A549 (cell line): ENCODE data around the gene NAT10. TPM values are rescaled to one million over a fixed set of nuclear protein-coding genes. Genes with fewer than 3 reads are reported as not detected.

ENCODE experiments used
- ATAC-seq, 2 experiments: fragments of 200-7000 bp in 1 of 2; fragments of >200 bp in 1 of 2; cut with Nextera tagmentation in 1 of 2; cut with Tn5 transposase in 1 of 2; 3 replicates each; pipeline versions ENCODE4 v1.8.0 to v1.9.1; 2018 to 2020; ENCODE audit warnings: mild to moderate bottlenecking in 1 of 2, moderate library complexity in 1 of 2
- CTCF ChIA-PET: fragments of 300-600 bp; sonication (Branson Sonifier 250); formaldehyde crosslinking; extraction: SDS; loops from one replicate; lab custom pipeline; 2021; ENCODE audit warnings: antibody characterized with exemption, inconsistent platforms; lab: Yijun Ruan, JAX
- POLR2A ChIA-PET: fragments of 350-600 bp; formaldehyde crosslinking; extraction: SDS; loops from one replicate; lab custom pipeline; 2021; ENCODE audit warnings: antibody characterized with exemption, inconsistent platforms; lab: Yijun Ruan, JAX
- DNase-seq, 2 experiments: peaks; one replicate each; pipeline versions ENCODE4 v3.0.0 to v3.0.0-alpha.2; 2011 to 2016; ENCODE audit warnings: low read depth in 1 of 2, low spot score in 1 of 2
- FAIRE-seq: peaks from 2 replicates; lab custom pipeline; 2011; peaks lifted over from hg19 to GRCh38; lab: Jason Lieb, UNC
- H3K27ac ChIP-seq, 2 experiments: fragments of >200 bp; sonication (Bioruptor Twin); formaldehyde crosslinking; 3 replicates each; pipeline ENCODE4 v1.5.1; 2016 to 2017
- H3K4me1 ChIP-seq: fragments of >200 bp; sonication (Bioruptor Twin); formaldehyde crosslinking; 3 replicates; pipeline ENCODE4 v1.6.1; 2016
- H3K4me2 ChIP-seq: fragments of >200 bp; sonication (Bioruptor Twin); formaldehyde crosslinking; 3 replicates; pipeline ENCODE4 v1.6.1; 2016
- H3K4me3 ChIP-seq: fragments of >200 bp; sonication (Bioruptor Twin); formaldehyde crosslinking; 3 replicates; pipeline ENCODE4 v1.5.1; 2016
- H3K9me3 ChIP-seq: fragments of >200 bp; sonication (Bioruptor Twin); formaldehyde crosslinking; 3 replicates; pipeline ENCODE4 v1.6.1; 2016
- EHMT2 ChIP-seq: fragments of 200-600 bp; sonication (generic); IDR thresholded peaks from 2 replicates; pipeline ENCODE4 v1.6.1; 2016; ENCODE audit warnings: antibody characterized with exemption, low read depth, mild to moderate bottlenecking, moderate library complexity
- FOSL2 ChIP-seq, 2 experiments: fragments of 450-650 bp in 1 of 2; fragments of >200 bp in 1 of 2; sonication (Bioruptor Twin) in 1 of 2; formaldehyde crosslinking; IDR thresholded peaks; 2 replicates each; pipeline versions ENCODE4 v1.5.0 to v1.6.1; 2016 to 2020; ENCODE audit warnings: mild to moderate bottlenecking in 1 of 2, moderate library complexity in 1 of 2
- FOXS1 ChIP-seq: fragments of 250-450 bp; sonication (Bioruptor Pico); IDR thresholded peaks from 2 replicates; pipeline ENCODE4 v1.5.0; 2020; ENCODE audit warnings: mild to moderate bottlenecking, moderate library complexity
- HDAC2 ChIP-seq: fragments of 200-600 bp; sonication (generic); IDR thresholded peaks from 2 replicates; pipeline ENCODE4 v1.6.1; 2016
- HEYL ChIP-seq: fragments of 250-450 bp; sonication (Bioruptor Pico); IDR thresholded peaks from 2 replicates; pipeline ENCODE4 v1.8.0; 2021; ENCODE audit warnings: mild to moderate bottlenecking, moderate library complexity
- HOXA7 ChIP-seq: fragments of 250-450 bp; sonication (Bioruptor Pico); IDR thresholded peaks from 2 replicates; pipeline ENCODE4 v1.5.0; 2020; ENCODE audit warnings: mild to moderate bottlenecking, moderate library complexity
- HOXB13 ChIP-seq: fragments of 250-450 bp; sonication (Bioruptor Pico); IDR thresholded peaks from 2 replicates; pipeline ENCODE4 v1.5.0; 2020; ENCODE audit warnings: low read depth, mild to moderate bottlenecking, moderate library complexity
- MAZ ChIP-seq: fragments of 150-350 bp; IDR thresholded peaks from 2 replicates; pipeline ENCODE4 v1.6.1; 2014; ENCODE audit warnings: antibody characterized with exemption, low read depth, low read length, borderline replicate concordance
- NFE2L2 ChIP-seq: fragments of 150-350 bp; conservative IDR thresholded peaks from 2 replicates; pipeline ENCODE4 v1.6.1; 2014; ENCODE audit warnings: low read length
- NR3C1 ChIP-seq: fragments of >200 bp; sonication (Bioruptor Twin); formaldehyde crosslinking; IDR thresholded peaks from 3 replicates; pipeline ENCODE4 v1.6.1; 2017
- RARB ChIP-seq: fragments of 250-450 bp; sonication (Bioruptor Pico); IDR thresholded peaks from 2 replicates; pipeline ENCODE4 v1.8.0; 2021; ENCODE audit warnings: mild to moderate bottlenecking, moderate library complexity
- RNF2 ChIP-seq: fragments of 200-600 bp; sonication (generic); IDR thresholded peaks from 2 replicates; pipeline ENCODE4 v1.6.1; 2016; ENCODE audit warnings: low read depth, mild to moderate bottlenecking, antibody characterized with exemption, moderate library complexity, borderline replicate concordance
- SMC3 ChIP-seq: fragments of >200 bp; sonication (Bioruptor Twin); formaldehyde crosslinking; IDR thresholded peaks from 3 replicates; pipeline ENCODE4 v1.6.1; 2018; ENCODE audit warnings: inconsistent platforms
- SREBF2 ChIP-seq: fragments of 450-650 bp; IDR thresholded peaks from 2 replicates; pipeline ENCODE4 v1.6.1; 2014; ENCODE audit warnings: mild to moderate bottlenecking, moderate library complexity
- TFCP2L1 ChIP-seq: fragments of 250-450 bp; sonication (Bioruptor Pico); IDR thresholded peaks from 2 replicates; pipeline ENCODE4 v1.5.0; 2021; ENCODE audit warnings: mild to moderate bottlenecking
- ZFP36 ChIP-seq: fragments of 450-650 bp; IDR thresholded peaks from 2 replicates; pipeline ENCODE4 v1.6.1; 2014; ENCODE audit warnings: borderline replicate concordance; ENCODE audit not compliant: partially characterized antibody
- ZSCAN20 ChIP-seq: fragments of 250-450 bp; sonication (Bioruptor Pico); IDR thresholded peaks from 2 replicates; pipeline ENCODE4 v1.8.0; 2022; ENCODE audit warnings: mild to moderate bottlenecking, moderate library complexity
- WGBS: methylation state at CpG from one replicate; pipeline ENCODE4 v1.1.6; 2017; ENCODE audit errors: missing lambda C conversion rate; 5-methylcytosine and 5-hydroxymethylcytosine counted together
- polyA plus RNA-seq, 4 experiments: library from polyadenylated mRNA; depleted of rRNA in 3 of 4; stranded (reverse); fragments of >200 nt; fragmentation: RNase III in 1 of 4; extraction: RNeasy Plus Mini Kit Qiagen cat#74134 plus additional on column Dnase treatment in 1 of 4; gene quantifications; 2 replicates in 3 of 4; 3 replicates in 1 of 4; pipeline ENCODE4 v1.2.3, GENCODE V29; 2011 to 2017
- TF ChIP-seq, protein P1 (sequence below): IDR thresholded peaks from 2 replicates; pipeline ENCODE4 v1.6.1; 2012
- TF ChIP-seq, protein P2 (sequence below): IDR thresholded peaks from 2 replicates; pipeline ENCODE4 v1.6.1; 2012
- TF ChIP-seq, protein P3 (sequence below): fragments of 150-350 bp; IDR thresholded peaks from 2 replicates; pipeline ENCODE4 v1.6.1; 2014; ENCODE audit warnings: low read depth, mild to moderate bottlenecking, low read length
- TF ChIP-seq, protein P4 (sequence below): fragments of 200-600 bp; sonication (generic); IDR thresholded peaks from 2 replicates; pipeline ENCODE4 v1.6.1; 2016; ENCODE audit warnings: antibody characterized with exemption, mild to moderate bottlenecking, moderate library complexity

The NAT10 gene
- polyA plus RNA-seq, 2 of the 4 experiments (the other 2 are of a cell fraction) = 38.6 to 59.3 TPM

DNA sequence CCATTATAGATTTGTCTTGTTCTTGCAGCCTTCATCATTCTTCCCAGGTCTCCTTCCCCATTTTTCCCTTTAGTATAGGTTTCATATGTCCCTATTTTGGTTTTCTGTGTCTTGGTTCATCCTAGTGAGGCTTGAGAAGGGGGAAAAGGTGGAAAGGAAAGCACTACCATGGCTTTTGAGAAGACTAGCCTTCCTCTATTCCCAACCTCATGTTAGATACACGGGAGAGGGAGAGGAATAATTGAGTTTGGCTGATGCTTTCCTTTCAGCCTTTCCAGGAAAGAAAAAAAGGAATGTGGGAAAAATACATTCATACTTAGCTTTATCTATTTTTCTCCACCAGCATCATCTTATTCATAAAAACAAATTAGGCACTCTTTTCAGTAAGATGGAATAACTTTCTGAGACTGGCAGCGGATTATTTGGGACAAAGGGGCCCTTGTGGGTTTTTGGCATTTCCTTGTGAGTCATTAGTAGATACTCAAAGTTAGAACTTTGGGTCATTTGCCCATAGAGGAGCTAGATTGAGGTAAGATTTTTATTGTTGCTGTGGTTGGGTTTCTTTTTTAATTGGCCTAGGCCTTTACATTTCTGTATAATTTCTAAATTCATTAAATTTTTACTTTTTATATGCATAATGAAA is 30.1 kb upstream of the NAT10 start:
- WGBS = 60% methylated on average over 2 of the region's 2 CpGs
- POLR2A ChIA-PET = interaction anchor here (1.2 kb wide), 1 partner anchor 20 kb away, joined by 3 read pairs; no protein-coding TSS in a partner anchor
- ATAC-seq (no peak), DNase-seq (no peak), FAIRE-seq (no peak)
- Histone ChIP-seq H3K4me1 (peaks cover 5% of the 10 kb centered on the region; the same call in 2 of the 3 replicates), H3K4me3 (no peak overlapping the region), H3K4me2 (no peak overlapping the region), H3K27ac (no peak overlapping the region), H3K9me3 (no peaks in the 10 kb centered on the region)
- TF ChIP-seq HOXB13 (CRISPR knock-in tag) = no peak
- CTCF ChIA-PET = interaction anchor here (0.6 to 1.5 kb wide), 4 partner anchors 10 to 15 kb away, joined by 3 to 7 read pairs (median 5); no protein-coding TSS in a partner anchor

DNA sequence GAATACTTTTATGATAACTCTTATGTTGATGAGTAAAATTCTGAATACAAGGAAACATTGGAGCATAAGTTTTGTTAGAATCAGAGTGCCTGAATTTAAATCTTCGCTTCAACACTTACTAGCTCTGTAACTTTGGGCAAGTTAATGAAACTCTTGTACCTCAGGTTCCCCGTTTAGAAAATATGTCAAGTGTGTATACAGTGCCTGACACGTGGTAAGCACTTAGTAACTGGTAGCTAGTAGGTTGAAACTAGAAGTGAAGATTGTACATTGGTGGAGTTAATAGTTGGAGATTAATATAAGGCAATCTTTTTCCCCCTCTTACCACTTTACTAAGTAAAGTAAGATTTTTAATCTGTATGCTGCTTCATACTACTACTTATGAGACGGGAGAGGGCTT is 24.8 kb upstream of the NAT10 start:
- H3K4me1 ChIP-seq = no peaks in the 10 kb centered on the region; the same call in 2 of the 3 replicates
- no peak for DNase-seq
- FAIRE-seq = no peak
- POLR2A ChIA-PET = interaction anchor here (1.3 kb wide), 1 partner anchor 30 kb away, joined by 3 read pairs; no protein-coding TSS in a partner anchor
- no peak overlapping the region for H3K4me3 ChIP-seq
- no peak overlapping the region for H3K4me2 ChIP-seq
- ATAC-seq = no peak
- CTCF ChIA-PET = interaction anchor here (0.7 to 1.6 kb wide), 2 partner anchors 84 to 272 kb away, joined by 3 read pairs; no protein-coding TSS in a partner anchor
- TF ChIP-seq SREBF2 (no peak), FOXS1 (CRISPR knock-in tag) (no peak), FOSL2 (IDR thresholded peaks at IDR 0.05) (no peak), FOSL2 (CRISPR knock-in tag; IDR thresholded peaks at IDR 0.05) (no peak), HDAC2 (no peak)
- TF ChIP-seq, protein P1, sequence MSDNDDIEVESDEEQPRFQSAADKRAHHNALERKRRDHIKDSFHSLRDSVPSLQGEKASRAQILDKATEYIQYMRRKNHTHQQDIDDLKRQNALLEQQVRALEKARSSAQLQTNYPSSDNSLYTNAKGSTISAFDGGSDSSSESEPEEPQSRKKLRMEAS = no peak
- TF ChIP-seq, all 56 proteins: peak for 0
- no peaks in the 10 kb centered on the region for H3K9me3 ChIP-seq
- WGBS = 85% methylated on average over 4 of the region's 4 CpGs
- no peak overlapping the region for H3K27ac ChIP-seq

DNA sequence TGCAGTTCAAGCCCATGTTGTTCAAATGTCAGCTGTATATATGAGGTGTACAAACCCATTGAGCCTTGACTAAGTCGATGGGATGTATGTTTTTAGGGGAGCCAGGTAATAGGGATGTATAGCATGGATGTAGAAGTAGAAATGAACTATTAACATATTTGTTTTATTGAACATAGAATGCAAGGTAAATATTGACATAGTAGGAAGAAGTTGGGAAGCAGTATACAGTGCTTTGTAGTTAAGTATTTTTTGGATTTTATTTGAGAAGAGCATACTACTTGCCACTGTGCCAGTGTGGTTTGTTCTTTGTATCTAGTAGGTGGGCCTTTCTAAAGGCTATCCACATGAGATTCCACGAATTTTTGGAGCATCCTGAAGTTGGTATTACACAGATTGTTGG is 20.8 kb upstream of the NAT10 start:
- no peak for FAIRE-seq
- Histone ChIP-seq H3K4me1 (no peaks in the 10 kb centered on the region), H3K27ac (no peak overlapping the region), H3K9me3 (no peaks in the 10 kb centered on the region), H3K4me3 (no peak overlapping the region), H3K4me2 (no peak overlapping the region)
- ChIA-PET CTCF (interaction anchor here (0.5 to 2.2 kb wide), 4 partner anchors 8 to 88 kb away, joined by 3 to 8 read pairs (median 6); no protein-coding TSS in a partner anchor), POLR2A (no interaction called here)
- ATAC-seq = no peak
- 86% methylated on average over 2 of the region's 2 CpGs for WGBS
- TF ChIP-seq, protein P2, sequence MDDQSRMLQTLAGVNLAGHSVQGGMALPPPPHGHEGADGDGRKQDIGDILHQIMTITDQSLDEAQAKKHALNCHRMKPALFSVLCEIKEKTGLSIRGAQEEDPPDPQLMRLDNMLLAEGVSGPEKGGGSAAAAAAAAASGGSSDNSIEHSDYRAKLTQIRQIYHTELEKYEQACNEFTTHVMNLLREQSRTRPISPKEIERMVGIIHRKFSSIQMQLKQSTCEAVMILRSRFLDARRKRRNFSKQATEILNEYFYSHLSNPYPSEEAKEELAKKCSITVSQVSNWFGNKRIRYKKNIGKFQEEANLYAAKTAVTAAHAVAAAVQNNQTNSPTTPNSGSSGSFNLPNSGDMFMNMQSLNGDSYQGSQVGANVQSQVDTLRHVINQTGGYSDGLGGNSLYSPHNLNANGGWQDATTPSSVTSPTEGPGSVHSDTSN = no peak
- TF ChIP-seq HEYL (CRISPR knock-in tag) (no peak), EHMT2 (no peak), RNF2 (no peak), ZSCAN20 (CRISPR knock-in tag) (no peak), HOXA7 (CRISPR knock-in tag) (no peak), FOSL2 (IDR thresholded peaks at IDR 0.05) (no peak), FOSL2 (CRISPR knock-in tag; IDR thresholded peaks at IDR 0.05) (no peak), MAZ (no peak), TFCP2L1 (CRISPR knock-in tag) (no peak), NFE2L2 (no peak), SMC3 (no peak), RARB (CRISPR knock-in tag) (no peak), ZFP36 (no peak), NR3C1 (no peak)
- TF ChIP-seq, protein P3, sequence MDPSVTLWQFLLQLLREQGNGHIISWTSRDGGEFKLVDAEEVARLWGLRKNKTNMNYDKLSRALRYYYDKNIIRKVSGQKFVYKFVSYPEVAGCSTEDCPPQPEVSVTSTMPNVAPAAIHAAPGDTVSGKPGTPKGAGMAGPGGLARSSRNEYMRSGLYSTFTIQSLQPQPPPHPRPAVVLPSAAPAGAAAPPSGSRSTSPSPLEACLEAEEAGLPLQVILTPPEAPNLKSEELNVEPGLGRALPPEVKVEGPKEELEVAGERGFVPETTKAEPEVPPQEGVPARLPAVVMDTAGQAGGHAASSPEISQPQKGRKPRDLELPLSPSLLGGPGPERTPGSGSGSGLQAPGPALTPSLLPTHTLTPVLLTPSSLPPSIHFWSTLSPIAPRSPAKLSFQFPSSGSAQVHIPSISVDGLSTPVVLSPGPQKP = no peak
- TF ChIP-seq, protein P4, sequence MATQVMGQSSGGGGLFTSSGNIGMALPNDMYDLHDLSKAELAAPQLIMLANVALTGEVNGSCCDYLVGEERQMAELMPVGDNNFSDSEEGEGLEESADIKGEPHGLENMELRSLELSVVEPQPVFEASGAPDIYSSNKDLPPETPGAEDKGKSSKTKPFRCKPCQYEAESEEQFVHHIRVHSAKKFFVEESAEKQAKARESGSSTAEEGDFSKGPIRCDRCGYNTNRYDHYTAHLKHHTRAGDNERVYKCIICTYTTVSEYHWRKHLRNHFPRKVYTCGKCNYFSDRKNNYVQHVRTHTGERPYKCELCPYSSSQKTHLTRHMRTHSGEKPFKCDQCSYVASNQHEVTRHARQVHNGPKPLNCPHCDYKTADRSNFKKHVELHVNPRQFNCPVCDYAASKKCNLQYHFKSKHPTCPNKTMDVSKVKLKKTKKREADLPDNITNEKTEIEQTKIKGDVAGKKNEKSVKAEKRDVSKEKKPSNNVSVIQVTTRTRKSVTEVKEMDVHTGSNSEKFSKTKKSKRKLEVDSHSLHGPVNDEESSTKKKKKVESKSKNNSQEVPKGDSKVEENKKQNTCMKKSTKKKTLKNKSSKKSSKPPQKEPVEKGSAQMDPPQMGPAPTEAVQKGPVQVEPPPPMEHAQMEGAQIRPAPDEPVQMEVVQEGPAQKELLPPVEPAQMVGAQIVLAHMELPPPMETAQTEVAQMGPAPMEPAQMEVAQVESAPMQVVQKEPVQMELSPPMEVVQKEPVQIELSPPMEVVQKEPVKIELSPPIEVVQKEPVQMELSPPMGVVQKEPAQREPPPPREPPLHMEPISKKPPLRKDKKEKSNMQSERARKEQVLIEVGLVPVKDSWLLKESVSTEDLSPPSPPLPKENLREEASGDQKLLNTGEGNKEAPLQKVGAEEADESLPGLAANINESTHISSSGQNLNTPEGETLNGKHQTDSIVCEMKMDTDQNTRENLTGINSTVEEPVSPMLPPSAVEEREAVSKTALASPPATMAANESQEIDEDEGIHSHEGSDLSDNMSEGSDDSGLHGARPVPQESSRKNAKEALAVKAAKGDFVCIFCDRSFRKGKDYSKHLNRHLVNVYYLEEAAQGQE = no peak
- no peak for DNase-seq
